Spleen (tissue), 11 donors: ENCODE data around the gene APBA3. TPM values are rescaled to one million over a fixed set of nuclear protein-coding genes. Genes with fewer than 3 reads are reported as not detected.

Experiments used
- DNase-seq: peaks from one replicate; pipeline ENCODE4 v3.0.0-alpha.2; 2020
- H3K27ac ChIP-seq, 8 donors: fragments of 200-600 bp; sonication (generic) in 7 of 8; 1 replicate in 4 of 8; 2 replicates in 4 of 8; pipeline versions ENCODE4 v1.5.0 to v1.8.0; 2016 to 2021; ENCODE audit warnings: inconsistent platforms in 4 of 8, mild to moderate bottlenecking in 4 of 8, moderate library complexity in 1 of 8
- H3K27me3 ChIP-seq, 7 donors: fragments of 200-600 bp; sonication (generic) in 6 of 7; replicated peaks in 1 of 7; 1 replicate in 4 of 7; 2 replicates in 3 of 7; pipeline versions ENCODE4 v1.5.0 to v1.8.0; 2016 to 2021; ENCODE audit warnings: inconsistent platforms in 3 of 7, mild to moderate bottlenecking in 1 of 7
- H3K36me3 ChIP-seq, 6 donors: fragments of 200-600 bp; sonication (generic) in 5 of 6; 1 replicate in 4 of 6; 2 replicates in 2 of 6; pipeline versions ENCODE4 v1.5.0 to v1.8.0; 2016 to 2021; ENCODE audit warnings: inconsistent platforms in 2 of 6
- H3K4me1 ChIP-seq, 6 donors: fragments of 200-600 bp; sonication (generic) in 5 of 6; 1 replicate in 3 of 6; 2 replicates in 3 of 6; pipeline versions ENCODE4 v1.5.0 to v1.8.0; 2016 to 2021; ENCODE audit warnings: inconsistent platforms in 3 of 6
- H3K4me3 ChIP-seq, 8 donors: fragments of 200-600 bp; sonication (generic) in 7 of 8; 1 replicate in 4 of 8; 2 replicates in 4 of 8; pipeline versions ENCODE4 v1.5.0 to v1.8.0; 2016 to 2021; ENCODE audit warnings: inconsistent platforms in 4 of 8, mild to moderate bottlenecking in 4 of 8, moderate library complexity in 2 of 8
- H3K9me3 ChIP-seq, 8 donors: fragments of 200-600 bp; sonication (generic) in 7 of 8; 1 replicate in 4 of 8; 2 replicates in 4 of 8; pipeline versions ENCODE4 v1.5.0 to v1.8.0; 2016 to 2021; ENCODE audit warnings: inconsistent platforms in 4 of 8
- CTCF ChIP-seq, 11 experiments: fragments of 200-600 bp in 7 of 11; fragments of 450-650 bp in 4 of 11; sonication (generic) in 4 of 11; IDR thresholded peaks in 8 of 11; conservative IDR thresholded peaks in 3 of 11; 1 replicate in 7 of 11; 2 replicates in 4 of 11; pipeline versions ENCODE4 v1.4.0 to v1.8.0; 2016 to 2021; ENCODE audit warnings: antibody characterized with exemption in 11 of 11, inconsistent platforms in 4 of 11, mild to moderate bottlenecking in 1 of 11
- POLR2A ChIP-seq, 3 donors: fragments of 450-650 bp; IDR thresholded peaks; one replicate each; pipeline ENCODE4 v1.5.1; 2017; ENCODE audit warnings: antibody characterized with exemption in 3 of 3, mild to moderate bottlenecking in 1 of 3
- POLR2AphosphoS5 ChIP-seq, 3 donors: sonication (generic); formaldehyde crosslinking; IDR thresholded peaks; one replicate each; pipeline ENCODE4 v1.5.1; 2017; ENCODE audit warnings: antibody characterized with exemption in 3 of 3
- WGBS, 5 donors: extraction: QIAGEN DNeasy Blood & Tissue Kit in 3 of 5; methylation state at CpG; one replicate each; pipeline versions ENCODE4 v1.1.5 to v1.1.7; 2013 to 2018; 5-methylcytosine and 5-hydroxymethylcytosine counted together
- intact Hi-C: fragments of 100-400 bp; cut with DNase I; formaldehyde crosslinking; loops from one replicate; pipeline ENCODE4 v1.15.0; 2023; ENCODE audit warnings: low total_unique reads
- polyA plus RNA-seq, 3 donors: library from polyadenylated mRNA; stranded (reverse); fragments of 200-250 nt; gene quantifications; one replicate each; pipeline ENCODE4 v1.2.1, GENCODE V29; 2013
- total RNA-seq, 7 donors: library from RNA; depleted of rRNA in 3 of 7; stranded (reverse); fragments of >200 nt in 3 of 7; fragmentation: NEBNext Ultra II Directional in 4 of 7; extraction: Animal tissue kit (Norgen Biotek cat#: 25700) in 4 of 7; gene quantifications; one replicate each; pipeline versions ENCODE4 v1.1.0 to v1.2.1, GENCODE V29; 2016 to 2021
- donor health status: healthy with polysubstance abuse.
- donor health status: DM: no; HTN: no; CAD: no; lungs with moderate emphysema.
- donor health status: DM: no; HTN: no; CAD: no.
- donor health status: Bipolar disorder and iron deficiency.
- donor health status: healthy.
- donor health status: DM: no; HTN: no; CAD: no.
- donor health status: DM: yes; HTN: yes; CAD: no.

The APBA3 gene
- total and polyA plus RNA-seq, 10 donors = 17.1 to 37.1 (median 31.9) TPM

DNA sequence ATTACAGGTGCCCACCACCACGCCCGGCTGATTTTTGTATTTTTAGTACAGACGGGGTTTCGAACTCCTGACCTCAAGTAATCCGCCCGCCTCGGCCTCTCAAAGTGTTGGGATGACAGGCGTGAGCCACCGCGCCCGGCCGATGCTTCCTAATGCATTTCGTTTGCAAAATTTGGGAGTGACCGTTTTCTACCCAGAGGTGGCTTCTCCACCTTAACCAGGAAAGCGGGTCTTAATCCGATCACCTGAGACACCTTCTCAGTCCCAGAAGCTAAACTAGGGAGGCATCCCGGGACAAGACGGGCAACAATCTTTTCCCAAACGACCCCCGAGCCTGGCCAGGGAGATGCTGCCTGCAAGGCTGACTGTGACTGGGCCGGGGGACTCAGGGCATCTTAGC is 39.5 kb upstream of the APBA3 start:
- H3K27me3 ChIP-seq = peaks cover 0 to 66% (median 26%) of the 10 kb centered on the region in 7 donors

DNA sequence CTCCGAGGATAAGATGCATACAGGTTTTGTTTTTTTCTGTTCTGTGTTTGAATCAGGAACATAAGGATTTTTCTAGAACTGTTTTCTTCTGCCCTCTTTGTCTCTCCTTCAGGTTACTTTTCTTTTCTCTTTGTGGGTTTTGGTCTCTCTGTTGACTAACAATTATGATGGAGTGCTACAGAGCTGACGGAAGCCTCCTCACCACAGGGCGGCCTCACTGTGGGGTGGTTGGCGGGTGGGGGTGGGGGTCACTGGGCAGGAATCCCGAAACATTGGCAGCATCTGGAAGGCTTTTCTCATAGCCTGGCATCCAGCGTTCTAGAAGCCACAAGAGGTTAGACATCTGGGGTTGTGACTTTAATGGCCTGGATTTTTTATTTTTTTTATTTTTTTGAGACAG is 36.6 kb upstream of the APBA3 start:
- no peak for DNase-seq
- 28 to 50% (median 38%) methylated on average over 6 of the region's 6 CpGs for WGBS, 5 donors
- Histone ChIP-seq H3K36me3 (no peaks in the 10 kb centered on the region), H3K9me3 (peaks cover 0 to 18% (median 14%) of the 10 kb centered on the region in 8 donors), H3K27me3 (peaks cover 0 to 50% (median 24%) of the 10 kb centered on the region in 7 donors), H3K4me1 (peaks cover 8 to 43% (median 18%) of the 10 kb centered on the region in 6 donors), H3K4me3 (no peak overlapping the region), H3K27ac (peak overlapping the region in 5 of 8 donors; percentile 12 to 68 (median 56))
- no peak for TF ChIP-seq POLR2AphosphoS5 (IDR thresholded peaks at IDR 0.05)
- no peak for TF ChIP-seq POLR2A (IDR thresholded peaks at IDR 0.05)
- TF ChIP-seq CTCF (IDR thresholded peaks at IDR 0.05 in 8 of 11, conservative IDR thresholded peaks at IDR 0.05 in 3 of 11) = no peak
- intact Hi-C loops = no loop called here

More for the DNA sequence above, 39.5 kb upstream of the APBA3 start:
- H3K4me1 ChIP-seq = peaks cover 8 to 57% (median 20%) of the 10 kb centered on the region in 6 donors
- intact Hi-C loops = no loop called here
- WGBS, 5 donors = 37 to 53% (median 40%) methylated on average over 16 to 21 of the region's 21 CpGs
- peak overlapping the region in 4 of 8 donors; percentile 23 to 58 (median 29) for H3K4me3 ChIP-seq
- H3K9me3 ChIP-seq = peaks cover 0 to 16% (median 13%) of the 10 kb centered on the region in 8 donors
- H3K36me3 ChIP-seq = no peaks in the 10 kb centered on the region
- no peak overlapping the region for H3K27ac ChIP-seq
- TF ChIP-seq POLR2A (IDR thresholded peaks at IDR 0.05) = no peak
- TF ChIP-seq CTCF (IDR thresholded peaks at IDR 0.05 in 8 of 11, conservative IDR thresholded peaks at IDR 0.05 in 3 of 11) = no peak
- TF ChIP-seq POLR2AphosphoS5 (IDR thresholded peaks at IDR 0.05) = no peak
- no peak for DNase-seq

GRCh38 chr19:3796358-3796757 is 34.9 kb upstream of the APBA3 start:
- no peak for TF ChIP-seq CTCF (IDR thresholded peaks at IDR 0.05 in 8 of 11, conservative IDR thresholded peaks at IDR 0.05 in 3 of 11)
- TF ChIP-seq POLR2AphosphoS5 (IDR thresholded peaks at IDR 0.05) = no peak
- TF ChIP-seq POLR2A (IDR thresholded peaks at IDR 0.05) = no peak
- DNase-seq = no peak
- no peak overlapping the region for H3K27ac ChIP-seq
- peaks cover 3 to 32% (median 9%) of the 10 kb centered on the region in 6 donors for H3K4me1 ChIP-seq
- peaks cover 0 to 32% (median 13%) of the 10 kb centered on the region in 7 donors for H3K27me3 ChIP-seq
- H3K4me3 ChIP-seq = no peak overlapping the region
- intact Hi-C loops = no loop called here
- no peaks in the 10 kb centered on the region for H3K36me3 ChIP-seq
- 92 to 98% (median 93%) methylated on average over 2 of the region's 2 CpGs for WGBS, 5 donors
- H3K9me3 ChIP-seq = peaks cover 0 to 18% (median 15%) of the 10 kb centered on the region in 8 donors

GRCh38 chr19:3793799-3794198 is 32.3 kb upstream of the APBA3 start:
- no peak for DNase-seq
- peaks cover 0 to 14% (median 2%) of the 10 kb centered on the region in 6 donors for H3K4me1 ChIP-seq
- no peak overlapping the region for H3K4me3 ChIP-seq
- no peak overlapping the region for H3K27ac ChIP-seq
- H3K27me3 ChIP-seq = peaks cover 0 to 9% (median 0%) of the 10 kb centered on the region in 7 donors
- intact Hi-C loops = no loop called here
- peaks cover 0 to 26% (median 18%) of the 10 kb centered on the region in 8 donors for H3K9me3 ChIP-seq
- WGBS, 5 donors = 89 to 97% (median 95%) methylated on average over 3 of the region's 3 CpGs
- no peaks in the 10 kb centered on the region for H3K36me3 ChIP-seq
- TF ChIP-seq CTCF (IDR thresholded peaks at IDR 0.05 in 8 of 11, conservative IDR thresholded peaks at IDR 0.05 in 3 of 11) = no peak
- TF ChIP-seq POLR2A (IDR thresholded peaks at IDR 0.05) = no peak
- TF ChIP-seq POLR2AphosphoS5 (IDR thresholded peaks at IDR 0.05) = no peak
